Measurements from ENCODE around the gene EYA4.

Gene EYA4

GRCh38 chr6:133466680-133467079, 225.5 kb downstream of the EYA4 start:
- DNase-seq = no peak

GRCh38 chr6:133467231-133467981, 226.2 kb downstream of the EYA4 start:
- no peak for DNase-seq

- DNase-seq = no peak
Observed at GRCh38 chr6:133467982-133468380, 226.8 kb downstream of the EYA4 start.

- DNase-seq = no peak
Observed at GRCh38 chr6:133468591-133468990, 227.4 kb downstream of the EYA4 start.

GRCh38 chr6:133474516-133474915, 233.4 kb downstream of the EYA4 start:
- no peak for DNase-seq

- DNase-seq = no peak
Observed at GRCh38 chr6:133478673-133479072, 237.5 kb downstream of the EYA4 start.

GRCh38 chr6:133487174-133487573, 246.0 kb downstream of the EYA4 start:
- DNase-seq = no peak

- no peak for DNase-seq
Observed at GRCh38 chr6:133495205-133495903, 254.2 kb downstream of the EYA4 start.

- DNase-seq = no peak
Observed at GRCh38 chr6:133499662-133500061, 258.5 kb downstream of the EYA4 start.

GRCh38 chr6:133501675-133502270, 260.6 kb downstream of the EYA4 start:
- DNase-seq = no peak

GRCh38 chr6:133502441-133503335, 261.5 kb downstream of the EYA4 start:
- no peak for DNase-seq

GRCh38 chr6:133503336-133503729, 262.2 kb downstream of the EYA4 start:
- no peak for DNase-seq

- no peak for DNase-seq
Observed at GRCh38 chr6:133504158-133504557, 263.0 kb downstream of the EYA4 start.

GRCh38 chr6:133504761-133505160, 263.6 kb downstream of the EYA4 start:
- no peak for DNase-seq

- DNase-seq = no peak
Observed at GRCh38 chr6:133505681-133506080, 264.5 kb downstream of the EYA4 start.

- DNase-seq = peak; percentile 40 to 45
Observed at GRCh38 chr6:133512410-133513016, 271.4 kb downstream of the EYA4 start.

GRCh38 chr6:133523816-133524215, 282.7 kb downstream of the EYA4 start:
- DNase-seq = no peak

- no peak for DNase-seq
Observed at GRCh38 chr6:133526436-133526835, 285.3 kb downstream of the EYA4 start.

GRCh38 chr6:133528566-133528965, 287.4 kb downstream of the EYA4 start:
- DNase-seq = no peak

GRCh38 chr6:133532908-133533307, 291.8 kb downstream of the EYA4 start:
- no peak for DNase-seq

GRCh38 chr6:133539502-133540259, 298.5 kb downstream of the EYA4 start:
- DNase-seq = no peak

GRCh38 chr6:133540361-133540760, 299.2 kb downstream of the EYA4 start:
- no peak for DNase-seq

Measured in activated T-cell treated with anti-CD3 and anti-CD28 coated beads, Interleukin-2, amount 50 U/mL, for 48 hours (primary cell).